ENCODE data around the gene MAD1L1. TPM values are rescaled to one million over a fixed set of nuclear protein-coding genes. Genes with fewer than 3 reads are reported as not detected.
"Not testable (repeated sequence)": the region's sequence is repeated elsewhere in the genome, so short reads cannot be mapped to it uniquely, and the experiment has no call there.

MAD1L1 gene
- total RNA-seq, 1 experiment from 2014 or later = 43.8 TPM

DNA sequence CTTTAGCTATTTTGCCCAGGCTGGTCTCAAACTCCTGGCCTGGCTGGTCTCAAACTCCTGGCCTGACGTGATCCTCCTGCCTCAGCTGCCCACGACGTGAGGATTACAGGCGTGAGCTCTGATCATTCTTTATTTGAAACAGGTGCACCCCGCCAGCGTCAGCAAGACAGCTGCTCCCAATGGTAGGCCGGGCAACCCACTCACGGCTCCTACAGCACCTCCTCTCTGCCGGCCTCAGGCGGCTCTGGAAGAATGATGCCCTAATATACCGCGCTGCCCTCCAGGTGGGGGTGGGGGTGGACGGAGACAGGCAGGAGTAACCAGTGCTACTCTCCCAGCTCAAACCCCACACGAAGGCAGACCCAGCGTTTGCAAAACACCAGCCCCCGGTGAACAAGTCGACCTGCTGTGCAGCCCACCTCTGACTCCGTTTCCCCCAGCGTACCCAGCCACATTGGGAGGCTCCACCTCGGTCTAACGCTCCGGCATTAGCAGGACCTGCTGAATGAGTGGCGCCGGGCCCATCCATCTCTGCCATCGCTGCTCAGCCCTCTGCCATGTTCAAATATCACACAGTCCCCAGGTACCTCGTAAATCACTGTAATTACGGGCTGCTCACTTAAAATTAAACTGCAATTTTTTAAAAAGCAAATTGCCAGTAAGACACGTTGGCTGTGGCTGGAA is 414.0 kb downstream of the MAD1L1 start:
- no peaks in the 10 kb centered on the region for H3K36me3 Mint-ChIP-seq
- TF ChIP-seq, protein P1, sequence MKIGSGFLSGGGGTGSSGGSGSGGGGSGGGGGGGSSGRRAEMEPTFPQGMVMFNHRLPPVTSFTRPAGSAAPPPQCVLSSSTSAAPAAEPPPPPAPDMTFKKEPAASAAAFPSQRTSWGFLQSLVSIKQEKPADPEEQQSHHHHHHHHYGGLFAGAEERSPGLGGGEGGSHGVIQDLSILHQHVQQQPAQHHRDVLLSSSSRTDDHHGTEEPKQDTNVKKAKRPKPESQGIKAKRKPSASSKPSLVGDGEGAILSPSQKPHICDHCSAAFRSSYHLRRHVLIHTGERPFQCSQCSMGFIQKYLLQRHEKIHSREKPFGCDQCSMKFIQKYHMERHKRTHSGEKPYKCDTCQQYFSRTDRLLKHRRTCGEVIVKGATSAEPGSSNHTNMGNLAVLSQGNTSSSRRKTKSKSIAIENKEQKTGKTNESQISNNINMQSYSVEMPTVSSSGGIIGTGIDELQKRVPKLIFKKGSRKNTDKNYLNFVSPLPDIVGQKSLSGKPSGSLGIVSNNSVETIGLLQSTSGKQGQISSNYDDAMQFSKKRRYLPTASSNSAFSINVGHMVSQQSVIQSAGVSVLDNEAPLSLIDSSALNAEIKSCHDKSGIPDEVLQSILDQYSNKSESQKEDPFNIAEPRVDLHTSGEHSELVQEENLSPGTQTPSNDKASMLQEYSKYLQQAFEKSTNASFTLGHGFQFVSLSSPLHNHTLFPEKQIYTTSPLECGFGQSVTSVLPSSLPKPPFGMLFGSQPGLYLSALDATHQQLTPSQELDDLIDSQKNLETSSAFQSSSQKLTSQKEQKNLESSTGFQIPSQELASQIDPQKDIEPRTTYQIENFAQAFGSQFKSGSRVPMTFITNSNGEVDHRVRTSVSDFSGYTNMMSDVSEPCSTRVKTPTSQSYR (CRISPR knock-in tag; IDR thresholded peaks at IDR 0.05) = no peak
- TF ChIP-seq USF2 (CRISPR knock-in tag; IDR thresholded peaks at IDR 0.05) = no peak
- TF ChIP-seq TP53 (CRISPR knock-in tag; IDR thresholded peaks at IDR 0.05) = no peak
- no peak for TF ChIP-seq STAT6 (CRISPR knock-in tag; conservative IDR thresholded peaks at IDR 0.05; ENCODE audit: low read depth)
- TF ChIP-seq AR (CRISPR knock-in tag; IDR thresholded peaks at IDR 0.05) = no peak
- H3K4me1 Mint-ChIP-seq = peaks cover 2% of the 10 kb centered on the region; the same call in 1 of the 2 replicates
- CTCF ChIA-PET = interaction anchor here (0.6 to 1.5 kb wide), 2 partner anchors 52 to 65 kb away, joined by 3 to 4 read pairs; no protein-coding TSS in a partner anchor
- H3K27ac Mint-ChIP-seq = no peak overlapping the region; the same call in 1 of the 2 replicates
- no peaks in the 10 kb centered on the region for H3K9me3 Mint-ChIP-seq
- H3K27me3 Mint-ChIP-seq (ENCODE audit: low read depth) = no peaks in the 10 kb centered on the region
- DNase-seq (ENCODE audit: low spot score) (no peak), ATAC-seq (no peak)
- POLR2A ChIA-PET = no interaction called here
- no peak overlapping the region for H3K4me3 Mint-ChIP-seq

DNA sequence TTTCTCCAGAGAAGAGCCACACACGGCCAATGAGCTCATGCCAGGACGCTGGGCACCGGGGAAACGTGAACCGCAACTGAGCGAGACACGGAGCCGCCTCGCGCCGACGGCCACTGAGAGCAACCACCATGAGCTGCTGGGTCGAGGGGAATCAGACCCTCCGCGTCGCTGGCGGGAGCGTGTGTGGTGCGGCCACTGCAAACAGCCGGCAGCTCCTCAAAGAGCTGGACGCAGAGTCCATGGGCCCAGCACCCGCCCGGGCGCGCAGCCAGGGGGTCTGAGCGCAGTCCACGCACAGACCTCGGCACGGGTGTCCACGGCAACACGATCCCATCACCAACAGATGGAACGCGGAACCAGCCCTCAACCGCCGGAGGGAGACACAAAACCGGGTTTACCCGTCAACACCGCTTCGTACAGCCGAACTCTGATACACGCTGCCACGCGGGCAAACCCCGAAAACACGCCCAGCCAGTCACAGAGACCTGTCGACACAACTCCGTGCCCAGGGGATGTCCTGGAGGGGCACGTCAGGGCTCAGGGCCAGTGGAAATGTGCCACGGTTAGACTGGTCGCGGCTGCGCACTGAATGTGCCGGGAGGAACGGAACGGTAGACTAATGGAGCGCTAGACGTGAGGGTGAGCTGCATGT is 415.6 kb downstream of the MAD1L1 start:
- CTCF ChIA-PET = interaction anchor here (1.5 kb wide), 1 partner anchor 67 kb away, joined by 4 read pairs; no protein-coding TSS in a partner anchor
- Mint-ChIP-seq H3K27me3 (ENCODE audit: low read depth) (no peaks in the 10 kb centered on the region), H3K27ac (no peak overlapping the region), H3K36me3 (no peaks in the 10 kb centered on the region), H3K4me3 (no peak overlapping the region), H3K9me3 (no peaks in the 10 kb centered on the region), H3K4me1 (peaks cover 2% of the 10 kb centered on the region; the same call in 1 of the 2 replicates)
- POLR2A ChIA-PET = no interaction called here
- no peak for ATAC-seq
- TF ChIP-seq ZNF416 (CRISPR knock-in tag; IDR thresholded peaks at IDR 0.05) (no peak), ZBTB21 (CRISPR knock-in tag; IDR thresholded peaks at IDR 0.05; ENCODE audit: borderline replicate concordance) (no peak)
- TF ChIP-seq, protein P1 (CRISPR knock-in tag; IDR thresholded peaks at IDR 0.05) = no peak
- no peak for DNase-seq (ENCODE audit: low spot score)

- CTCF ChIA-PET = interaction anchor here (1.3 kb wide), 1 partner anchor 67 kb away, joined by 3 read pairs; no protein-coding TSS in a partner anchor
- H3K36me3 Mint-ChIP-seq; H3K4me3 Mint-ChIP-seq; POLR2A ChIA-PET; H3K4me1 Mint-ChIP-seq; H3K27me3 Mint-ChIP-seq (ENCODE audit: low read depth); H3K27ac Mint-ChIP-seq; H3K9me3 Mint-ChIP-seq; DNase-seq (ENCODE audit: low spot score); ATAC-seq: not testable (repeated sequence)
These were observed 416.3 kb downstream of the MAD1L1 start for GRCh38 chr7:1816451-1816850.

- ATAC-seq; H3K9me3 Mint-ChIP-seq; POLR2A ChIA-PET; H3K36me3 Mint-ChIP-seq; DNase-seq (ENCODE audit: low spot score); H3K4me1 Mint-ChIP-seq; H3K27me3 Mint-ChIP-seq (ENCODE audit: low read depth); H3K27ac Mint-ChIP-seq; H3K4me3 Mint-ChIP-seq: not testable (repeated sequence)
- CTCF ChIA-PET = interaction anchor here (0.7 to 1.3 kb wide), 2 partner anchors 68 to 917 kb away, joined by 3 read pairs; no protein-coding TSS in a partner anchor
These were observed 417.0 kb downstream of the MAD1L1 start for GRCh38 chr7:1815551-1816281.
